Body of pancreas (tissue), 4 donors: Measurements from ENCODE around the gene MAP2K5. TPM values are rescaled to one million over a fixed set of nuclear protein-coding genes. Genes with fewer than 3 reads are reported as not detected.

Experiments
- ATAC-seq: fragments of 150-250 bp; one replicate; pipeline ENCODE4 v1.9.1; 2016
- DNase-seq, 4 donors: peaks; one replicate each; pipeline ENCODE4 v3.0.0-alpha.2; 2019
- H3K27ac ChIP-seq, 4 donors: fragments of 200-600 bp; sonication (generic); 1 replicate in 3 of 4; 2 replicates in 1 of 4; pipeline versions ENCODE4 v1.5.1 to v1.6.1; 2016 to 2019; ENCODE audit warnings: mild to moderate bottlenecking in 1 of 4, mixed read lengths in 1 of 4, moderate library complexity in 1 of 4
- H3K27me3 ChIP-seq, 2 donors: fragments of 200-600 bp; sonication (generic); one replicate each; pipeline ENCODE4 v1.6.0; 2016; ENCODE audit warnings: mild to moderate bottlenecking in 1 of 2
- H3K36me3 ChIP-seq, 2 donors: fragments of 200-600 bp; sonication (generic); replicated peaks in 1 of 2; 2 replicates each; pipeline ENCODE4 v1.5.1; 2016; ENCODE audit warnings: low read depth in 2 of 2; ENCODE audit not compliant: insufficient read depth in 1 of 2
- H3K4me1 ChIP-seq: fragments of 200-600 bp; sonication (generic); one replicate; pipeline ENCODE4 v1.6.0; 2016
- H3K4me3 ChIP-seq, 2 donors: fragments of 200-600 bp; sonication (generic); 1 replicate in 1 of 2; 2 replicates in 1 of 2; pipeline ENCODE4 v1.5.1; 2016 to 2019
- H3K9me3 ChIP-seq, 3 donors: fragments of 200-600 bp; sonication (generic); 1 replicate in 2 of 3; 2 replicates in 1 of 3; pipeline ENCODE4 v1.5.1; 2016
- POLR2A ChIP-seq, 3 donors: fragments of 450-650 bp; IDR thresholded peaks; one replicate each; pipeline ENCODE4 v1.6.1; 2016; ENCODE audit warnings: antibody characterized with exemption in 3 of 3, mild to moderate bottlenecking in 2 of 3
- WGBS, 2 donors: methylation state at CpG; one replicate each; pipeline ENCODE4 v1.1.5; 2017; 5-methylcytosine and 5-hydroxymethylcytosine counted together
- intact Hi-C: fragments of 100-400 bp; cut with DNase I; formaldehyde crosslinking; loops from one replicate; pipeline ENCODE4 v1.15.1; 2023
- total RNA-seq, 2 donors: library from RNA; depleted of rRNA; stranded (reverse); fragments of >200 nt; gene quantifications; one replicate each; pipeline ENCODE4 v1.1.0, GENCODE V29; 2016
- TF ChIP-seq, protein P1 (sequence below), 7 experiments: fragments of 450-650 bp in 4 of 7; fragments of 200-600 bp in 3 of 7; sonication (generic) in 3 of 7; IDR thresholded peaks; one replicate each; pipeline ENCODE4 v1.5.1; 2016 to 2019; ENCODE audit warnings: antibody characterized with exemption in 7 of 7

The MAP2K5 gene
- total RNA-seq, 2 donors from 2014 or later = 2.6 to 10.9 TPM

DNA sequence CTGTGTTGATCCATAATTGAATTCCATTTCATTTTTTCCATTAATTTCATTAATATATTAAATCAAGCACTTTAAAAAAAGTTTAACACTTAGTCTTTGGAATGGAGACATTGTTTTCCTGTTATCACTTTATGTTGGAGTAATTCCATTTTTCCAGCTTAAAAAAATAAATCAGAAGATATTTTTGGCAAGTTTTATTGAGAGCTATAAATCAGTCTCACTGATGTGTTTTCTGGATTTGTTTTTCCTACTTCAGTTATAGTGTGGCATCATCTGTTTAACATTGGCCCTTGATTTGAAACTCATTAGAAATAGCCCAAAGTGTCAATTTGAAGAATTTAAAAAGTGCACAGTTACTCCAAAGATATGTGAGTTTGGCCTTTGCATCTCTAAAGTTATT lies 53.1 kb downstream of the MAP2K5 start:
- ATAC-seq = no peak
- TF ChIP-seq, protein P1, sequence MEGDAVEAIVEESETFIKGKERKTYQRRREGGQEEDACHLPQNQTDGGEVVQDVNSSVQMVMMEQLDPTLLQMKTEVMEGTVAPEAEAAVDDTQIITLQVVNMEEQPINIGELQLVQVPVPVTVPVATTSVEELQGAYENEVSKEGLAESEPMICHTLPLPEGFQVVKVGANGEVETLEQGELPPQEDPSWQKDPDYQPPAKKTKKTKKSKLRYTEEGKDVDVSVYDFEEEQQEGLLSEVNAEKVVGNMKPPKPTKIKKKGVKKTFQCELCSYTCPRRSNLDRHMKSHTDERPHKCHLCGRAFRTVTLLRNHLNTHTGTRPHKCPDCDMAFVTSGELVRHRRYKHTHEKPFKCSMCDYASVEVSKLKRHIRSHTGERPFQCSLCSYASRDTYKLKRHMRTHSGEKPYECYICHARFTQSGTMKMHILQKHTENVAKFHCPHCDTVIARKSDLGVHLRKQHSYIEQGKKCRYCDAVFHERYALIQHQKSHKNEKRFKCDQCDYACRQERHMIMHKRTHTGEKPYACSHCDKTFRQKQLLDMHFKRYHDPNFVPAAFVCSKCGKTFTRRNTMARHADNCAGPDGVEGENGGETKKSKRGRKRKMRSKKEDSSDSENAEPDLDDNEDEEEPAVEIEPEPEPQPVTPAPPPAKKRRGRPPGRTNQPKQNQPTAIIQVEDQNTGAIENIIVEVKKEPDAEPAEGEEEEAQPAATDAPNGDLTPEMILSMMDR (IDR thresholded peaks at IDR 0.05) = no peak
- no peak for TF ChIP-seq POLR2A (IDR thresholded peaks at IDR 0.05)
- intact Hi-C loops = no loop called here

DNA sequence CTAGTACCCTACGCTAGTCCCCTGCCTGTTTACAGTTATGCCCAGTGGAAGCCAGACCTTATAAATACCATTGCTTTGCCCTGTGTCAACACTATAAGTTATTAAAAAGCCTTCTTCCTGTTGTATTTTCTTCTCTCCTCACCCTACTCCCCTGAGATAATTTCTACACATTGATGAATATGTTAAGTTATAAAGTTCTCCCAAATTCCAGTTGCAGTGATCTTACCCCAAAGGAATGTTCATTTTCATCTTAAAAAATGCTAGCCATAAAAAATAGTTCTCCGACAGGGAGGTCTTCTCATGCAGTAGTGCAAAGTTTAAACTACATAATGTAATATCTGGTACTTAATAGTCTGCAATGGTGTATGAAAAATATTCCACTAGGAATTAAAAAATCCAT lies 58.6 kb downstream of the MAP2K5 start:
- intact Hi-C loops = no loop called here
- no peaks in the 10 kb centered on the region for H3K9me3 ChIP-seq
- no peaks in the 10 kb centered on the region for H3K27me3 ChIP-seq
- H3K27ac ChIP-seq = no peak overlapping the region
- no peaks in the 10 kb centered on the region for H3K36me3 ChIP-seq
- DNase-seq (no peak), ATAC-seq (no peak)
- 88 to 91% methylated on average over 2 of the region's 2 CpGs for WGBS, 2 donors
- no peak for TF ChIP-seq POLR2A (IDR thresholded peaks at IDR 0.05)
- TF ChIP-seq, protein P1 (IDR thresholded peaks at IDR 0.05) = no peak
- H3K4me3 ChIP-seq = no peak overlapping the region
- no peaks in the 10 kb centered on the region for H3K4me1 ChIP-seq

More for the DNA sequence above, 53.1 kb downstream of the MAP2K5 start:
- H3K4me1 ChIP-seq = no peaks in the 10 kb centered on the region
- no peak overlapping the region for H3K27ac ChIP-seq
- H3K4me3 ChIP-seq = no peak overlapping the region
- no peaks in the 10 kb centered on the region for H3K36me3 ChIP-seq
- no peak for DNase-seq
- H3K27me3 ChIP-seq = no peaks in the 10 kb centered on the region
- H3K9me3 ChIP-seq = no peaks in the 10 kb centered on the region

DNA sequence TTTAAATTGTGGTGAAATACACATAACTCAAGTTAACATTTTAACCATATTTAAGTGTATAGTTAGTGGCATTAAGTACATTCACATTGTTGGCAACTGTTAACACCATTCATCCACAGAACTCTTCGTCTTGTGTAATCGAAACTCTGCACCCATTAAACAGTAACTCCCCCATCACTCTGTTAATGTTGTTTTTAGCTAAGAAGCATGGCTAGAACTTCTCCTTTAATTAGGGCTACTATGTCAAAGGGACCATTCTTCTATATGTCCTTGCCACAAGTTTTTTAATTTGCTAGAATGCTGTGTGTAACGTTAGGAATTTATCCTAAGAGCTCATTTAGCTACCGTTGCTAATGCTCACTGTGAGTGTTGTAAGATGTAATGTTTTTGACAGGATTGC lies 60.6 kb downstream of the MAP2K5 start:
- Histone ChIP-seq H3K36me3 (no peaks in the 10 kb centered on the region), H3K4me3 (no peak overlapping the region), H3K27ac (no peak overlapping the region), H3K4me1 (no peaks in the 10 kb centered on the region), H3K9me3 (no peaks in the 10 kb centered on the region), H3K27me3 (no peaks in the 10 kb centered on the region)
- no peak for ATAC-seq
- 84 to 96% methylated on average over 4 of the region's 4 CpGs for WGBS, 2 donors
- TF ChIP-seq POLR2A (IDR thresholded peaks at IDR 0.05) = no peak
- TF ChIP-seq, protein P1 (IDR thresholded peaks at IDR 0.05) = no peak
- no peak for DNase-seq
- intact Hi-C loops = no loop called here

DNA sequence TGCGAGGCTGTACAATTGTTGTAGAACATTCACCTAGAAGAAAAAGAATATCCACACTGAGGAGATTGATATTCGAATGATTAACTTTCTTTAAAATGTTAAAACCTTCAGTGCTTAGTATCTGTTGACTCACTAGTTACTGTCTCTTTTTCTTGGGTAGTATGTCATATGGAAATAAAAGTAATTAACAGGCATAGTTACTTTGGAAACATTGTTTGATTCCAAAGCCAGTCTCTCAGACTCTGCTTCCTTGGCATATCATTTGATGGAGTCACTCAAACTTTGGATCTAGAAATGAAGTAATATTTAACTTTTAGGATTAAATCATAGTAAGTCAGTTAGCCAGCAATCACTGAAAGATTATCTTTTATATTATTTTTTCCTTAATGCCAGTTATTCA lies 63.4 kb downstream of the MAP2K5 start:
- no peaks in the 10 kb centered on the region for H3K36me3 ChIP-seq
- H3K4me3 ChIP-seq = no peak overlapping the region
- H3K9me3 ChIP-seq = no peaks in the 10 kb centered on the region
- no peaks in the 10 kb centered on the region for H3K4me1 ChIP-seq
- H3K27ac ChIP-seq = no peak overlapping the region
- intact Hi-C loops = no loop called here
- WGBS, 2 donors = 88 to 93% methylated on average over 2 of the region's 2 CpGs
- no peak for DNase-seq
- no peaks in the 10 kb centered on the region for H3K27me3 ChIP-seq
- ATAC-seq = no peak
- TF ChIP-seq, protein P1 (IDR thresholded peaks at IDR 0.05) = no peak
- TF ChIP-seq POLR2A (IDR thresholded peaks at IDR 0.05) = no peak

DNA sequence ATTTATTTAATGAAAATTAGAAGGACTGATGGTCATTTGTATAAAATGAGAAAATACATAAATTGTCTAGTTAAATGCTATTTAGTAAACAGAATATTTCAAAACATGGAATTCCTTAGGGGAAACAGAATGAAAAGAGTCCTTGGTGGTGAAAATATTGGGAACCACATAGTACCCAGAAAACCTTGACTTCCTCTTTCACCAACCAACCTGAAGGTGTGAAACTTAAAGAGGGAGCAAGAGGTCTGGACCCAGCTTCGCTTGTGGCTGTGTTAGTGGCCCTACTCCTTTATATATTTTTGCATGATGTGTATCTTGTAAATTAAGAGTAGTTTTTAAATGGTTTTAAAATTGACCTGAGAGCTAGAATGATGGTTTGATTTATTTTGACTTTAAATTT lies 64.2 kb downstream of the MAP2K5 start:
- no peaks in the 10 kb centered on the region for H3K27me3 ChIP-seq
- intact Hi-C loops = no loop called here
- 92 to 97% methylated on average over 1 of the region's 1 CpG for WGBS, 2 donors
- no peaks in the 10 kb centered on the region for H3K9me3 ChIP-seq
- H3K4me3 ChIP-seq = no peak overlapping the region
- peaks cover 7% of the 10 kb centered on the region for H3K4me1 ChIP-seq
- no peak for TF ChIP-seq POLR2A (IDR thresholded peaks at IDR 0.05)
- TF ChIP-seq, protein P1 (IDR thresholded peaks at IDR 0.05) = no peak
- no peaks in the 10 kb centered on the region for H3K36me3 ChIP-seq
- ATAC-seq = no peak
- no peak for DNase-seq
- no peak overlapping the region for H3K27ac ChIP-seq
